HepG2 (cell line): Measurements from ENCODE around the gene TSC22D1. TPM values are rescaled to one million over a fixed set of nuclear protein-coding genes. Genes with fewer than 3 reads are reported as not detected.
A peak's percentile ranks its signal among the peaks of the same experiment; 100 is the strongest.

ENCODE experiments used
- CCAR2 ChIP-seq: fragments of 200-400 bp; formaldehyde crosslinking; optimal IDR thresholded peaks from 2 replicates; pipeline ENCODE3; 2018; ENCODE audit warnings: low read depth, mild to moderate bottlenecking, low read length, moderate library complexity
- CHD4 ChIP-seq: fragments of 200-600 bp; sonication (generic); IDR thresholded peaks from 2 replicates; pipeline ENCODE4 v1.7.0; 2017; ENCODE audit warnings: mild to moderate bottlenecking, low read length, borderline replicate concordance
- HHEX ChIP-seq: IDR thresholded peaks from 2 replicates; pipeline ENCODE4 v1.6.1; 2016; ENCODE audit warnings: control low read depth
- HNRNPH1 ChIP-seq: fragments of 200-400 bp; formaldehyde crosslinking; optimal IDR thresholded peaks from 2 replicates; pipeline ENCODE3; 2017; ENCODE audit warnings: mild to moderate bottlenecking, low read depth, low read length
- KAT8 ChIP-seq: IDR thresholded peaks from 2 replicates; pipeline ENCODE4 v1.6.1; 2016; ENCODE audit warnings: missing genetic modification reagents, missing compliant biosample characterization
- NFE2L2 ChIP-seq: fragments of 150-350 bp; IDR thresholded peaks from 2 replicates; pipeline ENCODE4 v1.6.1; 2014; ENCODE audit warnings: low read length
- PCBP2 ChIP-seq: fragments of 200-400 bp; formaldehyde crosslinking; optimal IDR thresholded peaks from 2 replicates; pipeline ENCODE3; 2018; ENCODE audit warnings: low read length, low read depth; ENCODE audit not compliant: poor library complexity, severe bottlenecking
- POLR2G ChIP-seq: fragments of 200-400 bp; formaldehyde crosslinking; IDR thresholded peaks from 2 replicates; pipeline ENCODE4 v1.6.1; 2018; ENCODE audit warnings: mild to moderate bottlenecking, low read depth, low read length, moderate library complexity
- SOX6 ChIP-seq, 2 experiments: fragments of 450-650 bp in 1 of 2; sonication (generic) in 1 of 2; formaldehyde crosslinking in 1 of 2; IDR thresholded peaks; 2 replicates each; pipeline versions ENCODE4 v1.4.0 to v1.6.1; 2017 to 2020; ENCODE audit warnings: antibody characterized with exemption in 1 of 2, mild to moderate bottlenecking in 1 of 2, missing genetic modification reagents in 1 of 2
- ZFAT ChIP-seq: sonication (generic); formaldehyde crosslinking; conservative IDR thresholded peaks from 2 replicates; pipeline ENCODE4 v1.8.1; 2023; ENCODE audit warnings: missing genetic modification reagents, inconsistent platforms
- ZNF468 ChIP-seq: sonication (generic); formaldehyde crosslinking; IDR thresholded peaks from 2 replicates; pipeline ENCODE4 v1.8.0; 2022; ENCODE audit warnings: mild to moderate bottlenecking, moderate library complexity, missing genetic modification reagents
- ZNF746 ChIP-seq: sonication (generic); formaldehyde crosslinking; IDR thresholded peaks from 2 replicates; pipeline ENCODE4 v1.8.0; 2022; ENCODE audit warnings: mild to moderate bottlenecking, missing genetic modification reagents
- ZNF747 ChIP-seq: sonication (generic); formaldehyde crosslinking; IDR thresholded peaks from 2 replicates; pipeline ENCODE4 v1.8.1; 2023; ENCODE audit warnings: missing genetic modification reagents, mild to moderate bottlenecking, borderline replicate concordance
- ZNF766 ChIP-seq: sonication (generic); formaldehyde crosslinking; IDR thresholded peaks from 2 replicates; pipeline ENCODE4 v1.5.0; 2020; ENCODE audit warnings: missing genetic modification reagents, borderline replicate concordance
- ZNF883 ChIP-seq: sonication (generic); formaldehyde crosslinking; IDR thresholded peaks from 2 replicates; pipeline ENCODE4 v1.5.1; 2020; ENCODE audit warnings: mild to moderate bottlenecking, missing genetic modification reagents; ENCODE audit errors: not compliant biosample characterization
- polyA plus RNA-seq, 8 experiments: library from polyadenylated mRNA; depleted of rRNA in 3 of 8; stranded (reverse) in 7 of 8; unstranded in 1 of 8; fragments of >200 nt; fragmentation: Illumina TruSeq in 4 of 8; extraction: Trizol in 4 of 8; gene quantifications; 2 replicates each; pipeline versions ENCODE4 v1.2.1 to v1.2.3, GENCODE V29; 2011 to 2016; ENCODE audit warnings: low read depth in 4 of 8, missing spikeins in 1 of 8, mixed read lengths in 1 of 8; ENCODE audit not compliant: insufficient read depth in 1 of 8
- total RNA-seq, 5 experiments: library from RNA; depleted of rRNA; stranded (reverse); fragments of >200 nt; fragmentation: Illumina TruSeq; extraction: Trizol; gene quantifications; 2 replicates each; pipeline ENCODE4 v1.2.3, GENCODE V29; 2016; ENCODE audit warnings: low read depth in 1 of 5
- TF ChIP-seq, protein P1 (sequence below): sonication (generic); formaldehyde crosslinking; IDR thresholded peaks from 2 replicates; pipeline ENCODE4 v1.5.0; 2020; ENCODE audit warnings: missing genetic modification reagents, mild to moderate bottlenecking, borderline replicate concordance
- TF ChIP-seq, protein P2 (sequence below): sonication (generic); formaldehyde crosslinking; conservative IDR thresholded peaks from 2 replicates; pipeline ENCODE4 v1.8.1; 2023; ENCODE audit warnings: missing genetic modification reagents
- TF ChIP-seq, protein P3 (sequence below): sonication (generic); formaldehyde crosslinking; IDR thresholded peaks from 2 replicates; pipeline ENCODE4 v1.4.0; 2020; ENCODE audit warnings: missing genetic modification reagents, borderline replicate concordance
- TF ChIP-seq, protein P4 (sequence below), 2 experiments: fragments of 450-650 bp in 1 of 2; sonication (generic) in 1 of 2; formaldehyde crosslinking; IDR thresholded peaks; 2 replicates each; pipeline versions ENCODE4 v1.5.0 to v1.8.0; 2020 to 2022; ENCODE audit warnings: mild to moderate bottlenecking in 1 of 2, missing genetic modification reagents in 1 of 2
- TF ChIP-seq, protein P5 (sequence below): IDR thresholded peaks from 2 replicates; pipeline ENCODE4 v1.6.1; 2018; ENCODE audit warnings: missing genetic modification reagents

The TSC22D1 gene
- total and polyA plus RNA-seq, 2 of the 13 experiments (the other 11 are each of a cell fraction or from before 2014, with no cell fraction given): 18.4 to 35.7 TPM

DNA sequence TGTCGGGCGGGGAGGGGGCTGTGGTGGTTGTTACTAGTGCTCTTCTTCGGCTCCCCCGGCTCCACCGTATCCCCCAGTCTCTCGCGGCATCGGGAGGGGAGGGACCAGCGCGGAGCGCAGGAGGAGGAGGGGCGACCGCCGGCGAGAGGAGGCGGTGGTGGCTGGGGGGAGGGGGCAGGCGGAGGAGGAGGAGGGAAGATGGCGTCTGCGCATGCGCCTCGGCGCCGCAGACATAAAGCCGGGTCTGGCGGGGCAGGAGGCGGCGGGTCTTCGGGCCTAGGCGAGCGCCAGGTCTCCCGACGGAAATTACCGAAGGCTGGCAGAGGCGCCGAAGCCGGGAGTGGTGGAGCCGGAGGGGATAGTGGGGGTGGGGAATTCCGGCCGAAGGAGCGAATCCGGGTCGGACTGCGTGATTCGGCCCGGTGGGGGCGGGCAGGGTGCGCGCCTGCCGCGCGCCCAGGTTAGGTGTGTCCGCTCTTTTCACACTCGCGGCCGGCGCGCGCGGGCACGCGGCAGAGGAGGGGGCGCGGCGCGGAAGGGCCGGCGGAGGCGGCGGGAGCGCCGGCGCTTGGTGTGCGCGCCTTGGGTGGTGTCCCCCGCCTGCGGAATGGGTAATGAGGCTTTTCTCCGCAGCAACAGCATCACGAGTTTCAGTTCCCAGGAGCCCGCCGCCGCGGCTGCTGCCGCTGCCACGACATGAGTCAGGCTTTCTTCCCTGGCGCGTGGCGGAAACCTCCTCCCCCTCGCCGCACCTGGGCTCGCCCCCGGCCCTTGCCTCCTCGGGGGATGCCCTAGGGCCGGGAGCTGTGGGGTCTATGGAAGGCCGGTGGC, 1.3 kb upstream of the TSC22D1 start (continued):
- TF ChIP-seq ZFAT (CRISPR knock-in tag): no peak
- no peak for TF ChIP-seq PCBP2
- TF ChIP-seq, protein P1, sequence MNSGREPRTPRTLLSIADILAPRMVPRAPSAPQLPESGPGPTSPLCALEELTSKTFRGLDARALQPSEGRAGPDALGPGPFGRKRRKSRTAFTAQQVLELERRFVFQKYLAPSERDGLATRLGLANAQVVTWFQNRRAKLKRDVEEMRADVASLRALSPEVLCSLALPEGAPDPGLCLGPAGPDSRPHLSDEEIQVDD (CRISPR knock-in tag): no peak
- TF ChIP-seq, protein P2, sequence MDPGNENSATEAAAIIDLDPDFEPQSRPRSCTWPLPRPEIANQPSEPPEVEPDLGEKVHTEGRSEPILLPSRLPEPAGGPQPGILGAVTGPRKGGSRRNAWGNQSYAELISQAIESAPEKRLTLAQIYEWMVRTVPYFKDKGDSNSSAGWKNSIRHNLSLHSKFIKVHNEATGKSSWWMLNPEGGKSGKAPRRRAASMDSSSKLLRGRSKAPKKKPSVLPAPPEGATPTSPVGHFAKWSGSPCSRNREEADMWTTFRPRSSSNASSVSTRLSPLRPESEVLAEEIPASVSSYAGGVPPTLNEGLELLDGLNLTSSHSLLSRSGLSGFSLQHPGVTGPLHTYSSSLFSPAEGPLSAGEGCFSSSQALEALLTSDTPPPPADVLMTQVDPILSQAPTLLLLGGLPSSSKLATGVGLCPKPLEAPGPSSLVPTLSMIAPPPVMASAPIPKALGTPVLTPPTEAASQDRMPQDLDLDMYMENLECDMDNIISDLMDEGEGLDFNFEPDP (CRISPR knock-in tag): no peak
- TF ChIP-seq KAT8 (CRISPR knock-in tag): peak; percentile 27; the same call in 1 of the 2 replicates
- TF ChIP-seq ZNF468 (CRISPR knock-in tag): no peak
- TF ChIP-seq, protein P3, sequence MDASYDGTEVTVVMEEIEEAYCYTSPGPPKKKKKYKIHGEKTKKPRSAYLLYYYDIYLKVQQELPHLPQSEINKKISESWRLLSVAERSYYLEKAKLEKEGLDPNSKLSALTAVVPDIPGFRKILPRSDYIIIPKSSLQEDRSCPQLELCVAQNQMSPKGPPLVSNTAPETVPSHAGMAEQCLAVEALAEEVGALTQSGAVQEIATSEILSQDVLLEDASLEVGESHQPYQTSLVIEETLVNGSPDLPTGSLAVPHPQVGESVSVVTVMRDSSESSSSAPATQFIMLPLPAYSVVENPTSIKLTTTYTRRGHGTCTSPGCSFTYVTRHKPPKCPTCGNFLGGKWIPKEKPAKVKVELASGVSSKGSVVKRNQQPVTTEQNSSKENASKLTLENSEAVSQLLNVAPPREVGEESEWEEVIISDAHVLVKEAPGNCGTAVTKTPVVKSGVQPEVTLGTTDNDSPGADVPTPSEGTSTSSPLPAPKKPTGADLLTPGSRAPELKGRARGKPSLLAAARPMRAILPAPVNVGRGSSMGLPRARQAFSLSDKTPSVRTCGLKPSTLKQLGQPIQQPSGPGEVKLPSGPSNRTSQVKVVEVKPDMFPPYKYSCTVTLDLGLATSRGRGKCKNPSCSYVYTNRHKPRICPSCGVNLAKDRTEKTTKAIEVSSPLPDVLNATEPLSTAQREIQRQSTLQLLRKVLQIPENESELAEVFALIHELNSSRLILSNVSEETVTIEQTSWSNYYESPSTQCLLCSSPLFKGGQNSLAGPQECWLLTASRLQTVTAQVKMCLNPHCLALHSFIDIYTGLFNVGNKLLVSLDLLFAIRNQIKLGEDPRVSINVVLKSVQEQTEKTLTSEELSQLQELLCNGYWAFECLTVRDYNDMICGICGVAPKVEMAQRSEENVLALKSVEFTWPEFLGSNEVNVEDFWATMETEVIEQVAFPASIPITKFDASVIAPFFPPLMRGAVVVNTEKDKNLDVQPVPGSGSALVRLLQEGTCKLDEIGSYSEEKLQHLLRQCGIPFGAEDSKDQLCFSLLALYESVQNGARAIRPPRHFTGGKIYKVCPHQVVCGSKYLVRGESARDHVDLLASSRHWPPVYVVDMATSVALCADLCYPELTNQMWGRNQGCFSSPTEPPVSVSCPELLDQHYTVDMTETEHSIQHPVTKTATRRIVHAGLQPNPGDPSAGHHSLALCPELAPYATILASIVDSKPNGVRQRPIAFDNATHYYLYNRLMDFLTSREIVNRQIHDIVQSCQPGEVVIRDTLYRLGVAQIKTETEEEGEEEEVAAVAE (CRISPR knock-in tag): no peak; the same call in 1 of the 2 replicates
- TF ChIP-seq, protein P4, sequence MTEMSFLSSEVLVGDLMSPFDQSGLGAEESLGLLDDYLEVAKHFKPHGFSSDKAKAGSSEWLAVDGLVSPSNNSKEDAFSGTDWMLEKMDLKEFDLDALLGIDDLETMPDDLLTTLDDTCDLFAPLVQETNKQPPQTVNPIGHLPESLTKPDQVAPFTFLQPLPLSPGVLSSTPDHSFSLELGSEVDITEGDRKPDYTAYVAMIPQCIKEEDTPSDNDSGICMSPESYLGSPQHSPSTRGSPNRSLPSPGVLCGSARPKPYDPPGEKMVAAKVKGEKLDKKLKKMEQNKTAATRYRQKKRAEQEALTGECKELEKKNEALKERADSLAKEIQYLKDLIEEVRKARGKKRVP (CRISPR knock-in tag; IDR thresholded peaks at IDR 0.05): no peak
- TF ChIP-seq POLR2G: peak; percentile 63; the same call in 1 of the 2 replicates
- TF ChIP-seq ZNF766 (CRISPR knock-in tag): no peak
- no peak for TF ChIP-seq CHD4
- TF ChIP-seq ZNF747 (CRISPR knock-in tag): no peak
- TF ChIP-seq HNRNPH1: no peak
- TF ChIP-seq HHEX (CRISPR knock-in tag): no peak
- TF ChIP-seq NFE2L2: no peak
- no peak for TF ChIP-seq CCAR2
- TF ChIP-seq, protein P5, sequence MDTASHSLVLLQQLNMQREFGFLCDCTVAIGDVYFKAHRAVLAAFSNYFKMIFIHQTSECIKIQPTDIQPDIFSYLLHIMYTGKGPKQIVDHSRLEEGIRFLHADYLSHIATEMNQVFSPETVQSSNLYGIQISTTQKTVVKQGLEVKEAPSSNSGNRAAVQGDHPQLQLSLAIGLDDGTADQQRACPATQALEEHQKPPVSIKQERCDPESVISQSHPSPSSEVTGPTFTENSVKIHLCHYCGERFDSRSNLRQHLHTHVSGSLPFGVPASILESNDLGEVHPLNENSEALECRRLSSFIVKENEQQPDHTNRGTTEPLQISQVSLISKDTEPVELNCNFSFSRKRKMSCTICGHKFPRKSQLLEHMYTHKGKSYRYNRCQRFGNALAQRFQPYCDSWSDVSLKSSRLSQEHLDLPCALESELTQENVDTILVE: peak; percentile 8; the same call in 1 of the 2 replicates
- peak; percentile 43 for TF ChIP-seq ZNF883 (CRISPR knock-in tag)
- no peak for TF ChIP-seq SOX6 (IDR thresholded peaks at IDR 0.05)
- TF ChIP-seq SOX6 (CRISPR knock-in tag; IDR thresholded peaks at IDR 0.05): peak; percentile 39
- TF ChIP-seq ZNF746 (CRISPR knock-in tag): peak; percentile 33
